CD4-positive, alpha-beta T cell treated with Interleukin-17A for 1 hour (primary cell): ENCODE results near the gene PPFIBP1.
"Not testable (repeated sequence)": the region's sequence is repeated elsewhere in the genome, so short reads cannot be mapped to it uniquely, and the experiment has no call there.

ENCODE experiments used
- DNase-seq: peaks from one replicate; pipeline ENCODE4 v3.0.0-alpha.2; 2020

PPFIBP1 gene

GRCh38 chr12:27598866-27599265 is 74.9 kb downstream of the PPFIBP1 start:
- DNase-seq, result not testable (repeated sequence)

- not testable (repeated sequence) for DNase-seq
Measured at GRCh38 chr12:27601056-27601828, 77.2 kb downstream of the PPFIBP1 start.

GRCh38 chr12:27602516-27602915 is 78.5 kb downstream of the PPFIBP1 start:
- DNase-seq, result no peak

GRCh38 chr12:27604431-27604830 is 80.4 kb downstream of the PPFIBP1 start:
- no peak for DNase-seq

- no peak for DNase-seq
Measured at GRCh38 chr12:27606986-27607385, 83.0 kb downstream of the PPFIBP1 start.

- DNase-seq, result no peak
Measured at GRCh38 chr12:27607591-27607990, 83.6 kb downstream of the PPFIBP1 start.

- DNase-seq, result no peak
Measured at GRCh38 chr12:27608890-27609289, 84.9 kb downstream of the PPFIBP1 start.

- DNase-seq, result no peak
Measured at GRCh38 chr12:27610374-27610773, 86.4 kb downstream of the PPFIBP1 start.

- DNase-seq, result no peak
Measured at GRCh38 chr12:27614386-27614785, 90.4 kb downstream of the PPFIBP1 start.

GRCh38 chr12:27614866-27615265 is 90.9 kb downstream of the PPFIBP1 start:
- DNase-seq, result no peak

- DNase-seq, result no peak
Measured at GRCh38 chr12:27615331-27615891, 91.4 kb downstream of the PPFIBP1 start.

- no peak for DNase-seq
Measured at GRCh38 chr12:27616356-27617142, 92.5 kb downstream of the PPFIBP1 start.

GRCh38 chr12:27618836-27619235 is 94.8 kb downstream of the PPFIBP1 start:
- DNase-seq, result no peak

GRCh38 chr12:27619308-27619707 is 95.3 kb downstream of the PPFIBP1 start:
- no peak for DNase-seq

- DNase-seq, result no peak
Measured at GRCh38 chr12:27620121-27620520, 96.1 kb downstream of the PPFIBP1 start.

- DNase-seq, result no peak
Measured at GRCh38 chr12:27622436-27623195, 98.6 kb downstream of the PPFIBP1 start.

- no peak for DNase-seq
Measured at GRCh38 chr12:27623645-27624044, 99.6 kb downstream of the PPFIBP1 start.

- DNase-seq, result no peak
Measured at GRCh38 chr12:27624586-27624985, 100.6 kb downstream of the PPFIBP1 start.

GRCh38 chr12:27627123-27627852 is 103.3 kb downstream of the PPFIBP1 start:
- no peak for DNase-seq

GRCh38 chr12:27627853-27628469 is 104.0 kb downstream of the PPFIBP1 start:
- not testable (repeated sequence) for DNase-seq

GRCh38 chr12:27630219-27630618 is 106.2 kb downstream of the PPFIBP1 start:
- not testable (repeated sequence) for DNase-seq

- no peak for DNase-seq
Measured at GRCh38 chr12:27631365-27631764, 107.4 kb downstream of the PPFIBP1 start.
